Testis (tissue), 3 donors: ENCODE measurements around the gene CRELD1. TPM values are rescaled to one million over a fixed set of nuclear protein-coding genes. Genes with fewer than 3 reads are reported as not detected.
"Not testable (repeated sequence)": the region's sequence is repeated elsewhere in the genome, so short reads cannot be mapped to it uniquely, and the experiment has no call there.

ENCODE experiments used
- DNase-seq: peaks from one replicate; pipeline ENCODE4 v3.0.0-alpha.2; 2019
- H3K27ac ChIP-seq, 2 donors: fragments of 200-600 bp; sonication (generic); one replicate each; pipeline ENCODE4 v1.5.1; 2019
- H3K27me3 ChIP-seq: fragments of 200-600 bp; sonication (generic); one replicate; pipeline ENCODE4 v1.5.1; 2019
- H3K36me3 ChIP-seq: fragments of 200-600 bp; sonication (generic); one replicate; pipeline ENCODE4 v1.5.1; 2017; ENCODE audit warnings: low read depth; ENCODE audit errors: missing control alignments
- H3K4me1 ChIP-seq: fragments of 200-600 bp; sonication (generic); one replicate; pipeline ENCODE4 v1.5.1; 2019
- H3K4me3 ChIP-seq, 2 donors: fragments of 200-600 bp; sonication (generic); one replicate each; pipeline ENCODE4 v1.5.1; 2017 to 2019
- H3K9me3 ChIP-seq: fragments of 200-600 bp; sonication (generic); one replicate; pipeline ENCODE4 v1.5.1; 2017
- CTCF ChIP-seq, 3 experiments: fragments of 450-650 bp in 2 of 3; fragments of 200-600 bp in 1 of 3; sonication (generic) in 1 of 3; IDR thresholded peaks; one replicate each; pipeline ENCODE4 v1.5.1; 2016 to 2019; ENCODE audit warnings: antibody characterized with exemption in 3 of 3, mild to moderate bottlenecking in 2 of 3, moderate library complexity in 1 of 3
- POLR2A ChIP-seq: fragments of 450-650 bp; IDR thresholded peaks from one replicate; pipeline ENCODE4 v1.6.1; 2017; ENCODE audit warnings: antibody characterized with exemption, mild to moderate bottlenecking, moderate library complexity
- WGBS, 2 donors: methylation state at CpG; one replicate each; pipeline ENCODE4 v1.1.5; 2018; 5-methylcytosine and 5-hydroxymethylcytosine counted together
- intact Hi-C: fragments of 100-400 bp; cut with DNase I; formaldehyde crosslinking; loops from one replicate; pipeline ENCODE4 v1.15.1; 2023; ENCODE audit warnings: low total_unique reads
- polyA plus RNA-seq: library from polyadenylated mRNA; stranded (reverse); fragments of 350-450 nt; fragmentation: Illumina TruSeq; extraction: RNeasy Lipid Tissue Mini Kit (QIAGEN cat#74804); gene quantifications from one replicate; pipeline ENCODE4 v1.2.3, GENCODE V29; 2014; ENCODE audit warnings: low read depth, low replicate concordance; ENCODE audit not compliant: insufficient read depth
- total RNA-seq, 2 donors: library from RNA; depleted of rRNA; stranded (reverse); fragments of >200 nt; gene quantifications; one replicate each; pipeline ENCODE4 v1.2.3, GENCODE V29; 2016

Gene CRELD1
- total and polyA plus RNA-seq, 3 donors from 2014 or later, result 34.9 to 65.7 (median 37.1) TPM

GRCh38 chr3:9899289-9899791 lies 34.3 kb upstream of the CRELD1 start:
- TF ChIP-seq CTCF (IDR thresholded peaks at IDR 0.05), result no peak
- TF ChIP-seq POLR2A, result no peak
- H3K36me3 ChIP-seq, result no peaks in the 10 kb centered on the region
- H3K9me3 ChIP-seq, result no peaks in the 10 kb centered on the region
- no peak overlapping the region for H3K4me3 ChIP-seq
- H3K27me3 ChIP-seq, result no peaks in the 10 kb centered on the region
- DNase-seq, result no peak
- peaks cover 4% of the 10 kb centered on the region for H3K4me1 ChIP-seq
- no peak overlapping the region for H3K27ac ChIP-seq
- WGBS, 2 donors, result 75 to 76% methylated on average over 3 of the region's 3 CpGs
- intact Hi-C loops, result no loop called here

DNA sequence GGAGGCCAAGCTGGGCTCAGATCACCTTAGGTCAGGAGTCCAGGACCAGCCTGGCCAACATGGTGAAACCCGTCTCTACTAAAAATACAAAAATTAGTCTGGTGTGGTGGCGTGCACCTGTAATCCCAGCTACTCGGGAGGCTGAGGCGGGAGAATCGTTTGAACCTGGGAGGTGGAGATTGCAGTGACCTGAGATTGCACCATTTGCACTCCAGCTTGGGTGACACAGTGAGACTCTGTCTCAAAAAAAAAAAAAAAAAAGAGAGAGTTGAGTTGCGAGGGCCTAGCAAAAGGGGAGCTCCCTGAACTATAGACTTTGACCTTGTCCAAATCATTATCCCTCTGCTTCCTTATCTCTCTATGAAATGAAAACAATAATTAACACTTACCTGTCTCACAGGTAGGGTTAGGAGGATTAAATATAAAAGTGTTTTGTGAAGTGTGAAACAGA lies 32.6 kb upstream of the CRELD1 start:
- H3K4me3 ChIP-seq, H3K9me3 ChIP-seq, DNase-seq, intact Hi-C loops, H3K27me3 ChIP-seq, H3K4me1 ChIP-seq, H3K36me3 ChIP-seq, H3K27ac ChIP-seq: not testable (repeated sequence)
- 87 to 93% methylated on average over 6 of the region's 6 CpGs for WGBS, 2 donors

GRCh38 chr3:9901967-9902366 lies 31.7 kb upstream of the CRELD1 start:
- TF ChIP-seq POLR2A (no peak), CTCF (IDR thresholded peaks at IDR 0.05) (no peak)
- intact Hi-C loops, result no loop called here
- Histone ChIP-seq H3K9me3 (no peaks in the 10 kb centered on the region), H3K27ac (no peak overlapping the region), H3K4me1 (peaks cover 4% of the 10 kb centered on the region), H3K4me3 (no peak overlapping the region), H3K36me3 (no peaks in the 10 kb centered on the region), H3K27me3 (no peaks in the 10 kb centered on the region)
- 77 to 94% methylated on average over 3 to 5 of the region's 5 CpGs for WGBS, 2 donors
- no peak for DNase-seq

- Histone ChIP-seq H3K27me3 (no peaks in the 10 kb centered on the region), H3K4me1 (peaks cover 4% of the 10 kb centered on the region), H3K36me3 (no peaks in the 10 kb centered on the region), H3K4me3 (no peak within 1 kb of the TSS), H3K9me3 (no peaks in the 10 kb centered on the region), H3K27ac (no peak within 1 kb of the TSS)
- intact Hi-C loops, result no loop called here
- no peak for TF ChIP-seq CTCF (IDR thresholded peaks at IDR 0.05)
- no peak for TF ChIP-seq POLR2A
- no peak for DNase-seq
- WGBS, 2 donors, result 65 to 66% methylated on average over 7 to 13 of the region's 13 CpGs
Measured at GRCh38 chr3:9902372-9903237, 31.0 kb upstream of the CRELD1 start, which contains the start of gene IL17RE. TSS of gene IL17RE (plus strand) at chr3:9902848. CDS start at chr3:9902933, 85 bp downstream.

DNA sequence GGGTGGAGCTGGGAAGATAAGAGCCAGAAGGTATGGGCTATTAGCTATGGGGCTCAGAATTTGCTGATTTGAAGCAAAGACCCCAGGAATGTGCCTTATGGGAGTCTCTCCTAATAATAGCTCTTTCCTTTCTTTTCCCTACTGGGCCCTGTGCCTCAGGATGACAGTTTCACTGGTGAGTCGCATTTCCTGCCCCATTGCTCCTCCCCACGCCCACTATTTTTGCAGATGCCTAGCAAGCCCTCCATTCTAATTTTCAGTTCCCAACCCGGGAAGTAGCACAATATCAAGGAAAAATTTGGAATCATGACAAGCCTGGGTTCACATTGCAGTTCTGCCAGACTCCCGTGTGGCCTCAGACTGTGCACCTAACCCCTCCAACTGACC lies 30.4 kb upstream of the CRELD1 start:
- Histone ChIP-seq H3K9me3 (no peaks in the 10 kb centered on the region), H3K27me3 (no peaks in the 10 kb centered on the region), H3K36me3 (no peaks in the 10 kb centered on the region), H3K27ac (no peak overlapping the region), H3K4me1 (no peaks in the 10 kb centered on the region), H3K4me3 (no peak overlapping the region)
- intact Hi-C loops, result no loop called here
- TF ChIP-seq CTCF (IDR thresholded peaks at IDR 0.05), result no peak
- no peak for TF ChIP-seq POLR2A
- DNase-seq, result no peak
- WGBS, 2 donors, result 65% methylated on average over 4 of the region's 4 CpGs
